Caco-2 (cell line): ENCODE measurements around the gene CFAP61. TPM values are rescaled to one million over a fixed set of nuclear protein-coding genes. Genes with fewer than 3 reads are reported as not detected.

Source experiments
- BruUV-seq: library from RNA; stranded (reverse); fragments of 400-500 nt; replicated peaks from 2 replicates; lab custom pipeline; 2021; lab: Mats Ljungman, UMichigan
- CTCF ChIA-PET: fragments of 300-600 bp; sonication (Branson Sonifier 250); formaldehyde crosslinking; loops from one replicate; lab custom pipeline; 2022; ENCODE audit warnings: antibody characterized with exemption; lab: Charles Lee
- POLR2A ChIA-PET: fragments of 300-600 bp; sonication (Branson Sonifier 250); formaldehyde crosslinking; loops from one replicate; lab custom pipeline; 2022; ENCODE audit warnings: antibody characterized with exemption; lab: Charles Lee
- DNase-seq, 2 experiments: peaks; one replicate each; pipeline versions ENCODE4 v3.0.0 to v3.0.0-alpha.2; 2020 to 2022
- H3K27me3 ChIP-seq: replicated peaks from 2 replicates; pipeline ENCODE4 v1.6.0; 2011; ENCODE audit warnings: low read length; ENCODE audit not compliant: control insufficient read depth, insufficient read depth
- H3K36me3 ChIP-seq: 2 replicates; pipeline ENCODE4 v1.5.1; 2011; ENCODE audit warnings: low read length; ENCODE audit not compliant: control insufficient read depth, insufficient read depth
- H3K4me1 ChIP-seq: fragments of 250-450 bp; sonication (Bioruptor Pico); 2 replicates; pipeline ENCODE4 v1.5.1; 2020; ENCODE audit warnings: mild to moderate bottlenecking
- H3K4me3 ChIP-seq: 2 replicates; pipeline ENCODE4 v1.5.1; 2011; ENCODE audit warnings: low read depth, mild to moderate bottlenecking, control low read depth, low read length
- H3K9me3 ChIP-seq: fragments of 250-450 bp; sonication (Bioruptor Pico); 2 replicates; pipeline ENCODE4 v1.5.1; 2020; ENCODE audit warnings: mild to moderate bottlenecking, moderate library complexity
- H3K27ac Mint-ChIP-seq: one replicate; pipeline ENCODE4 v1.8.0; 2022; ENCODE audit warnings: mixed read lengths; ENCODE audit not compliant: unreplicated experiment
- H3K27me3 Mint-ChIP-seq: one replicate; pipeline ENCODE4 v1.8.0; 2022; ENCODE audit warnings: mixed read lengths; ENCODE audit not compliant: insufficient read depth, unreplicated experiment
- H3K36me3 Mint-ChIP-seq: one replicate; pipeline ENCODE4 v1.8.0; 2022; ENCODE audit warnings: mild to moderate bottlenecking, mixed read lengths; ENCODE audit not compliant: insufficient read depth, unreplicated experiment
- H3K4me1 Mint-ChIP-seq: one replicate; pipeline ENCODE4 v1.8.0; 2022; ENCODE audit warnings: low read depth, mixed read lengths; ENCODE audit not compliant: unreplicated experiment
- H3K4me3 Mint-ChIP-seq: one replicate; pipeline ENCODE4 v1.8.0; 2022; ENCODE audit warnings: mild to moderate bottlenecking, moderate library complexity, mixed read lengths; ENCODE audit not compliant: unreplicated experiment
- H3K9me3 Mint-ChIP-seq: one replicate; pipeline ENCODE4 v1.8.0; 2022; ENCODE audit warnings: mixed read lengths; ENCODE audit not compliant: unreplicated experiment
- CTCF ChIP-seq, 2 experiments: fragments of 200-600 bp in 1 of 2; IDR thresholded peaks; 1 replicate in 1 of 2; 2 replicates in 1 of 2; pipeline versions ENCODE4 v1.5.1 to v1.8.0; 2011 to 2022; ENCODE audit warnings: antibody characterized with exemption in 1 of 2, control low read depth in 1 of 2, inconsistent platforms in 1 of 2, low read depth in 1 of 2, low read length in 1 of 2, mild to moderate bottlenecking in 1 of 2, moderate library complexity in 1 of 2; ENCODE audit not compliant: insufficient read depth in 1 of 2, severe bottlenecking in 1 of 2, unreplicated experiment in 1 of 2
- intact Hi-C: fragments of 100-400 bp; cut with micrococcal nuclease; formaldehyde crosslinking; loops from one replicate; pipeline ENCODE4 v1.10.0; 2022; ENCODE audit not compliant: unreplicated experiment
- total RNA-seq: library from RNA; stranded (reverse); gene quantifications from 2 replicates; pipeline ENCODE4 v1.2.3, GENCODE V29; 2022

Gene CFAP61
- total RNA-seq, 1 experiment from 2014 or later = not detected

GRCh38 chr20:20210943-20211273 is 158.6 kb downstream of the CFAP61 start:
- Histone ChIP-seq H3K4me1 (no peaks in the 10 kb centered on the region), H3K27me3 (no peaks in the 10 kb centered on the region), H3K4me3 (no peak overlapping the region), H3K9me3 (no peaks in the 10 kb centered on the region), H3K36me3 (no peaks in the 10 kb centered on the region)
- Mint-ChIP-seq H3K4me1 (no peaks in the 10 kb centered on the region), H3K9me3 (no peaks in the 10 kb centered on the region), H3K4me3 (no peak overlapping the region), H3K36me3 (no peaks in the 10 kb centered on the region), H3K27ac (no peak overlapping the region), H3K27me3 (no peaks in the 10 kb centered on the region)
- intact Hi-C loops = no loop called here
- DNase-seq = no peak
- no TSS peak for BruUV-seq
- no peak for TF ChIP-seq CTCF (IDR thresholded peaks at IDR 0.05; ENCODE audit: insufficient read depth in 1 of 2, low read depth in 1 of 2, low read length in 1 of 2, severe bottlenecking in 1 of 2, unreplicated experiment in 1 of 2)
- ChIA-PET POLR2A (no interaction called here), CTCF (interaction anchor here (0.7 kb wide), 1 partner anchor 27 kb away, joined by 3 read pairs; no protein-coding TSS in a partner anchor)

GRCh38 chr20:20211274-20211987 is 159.1 kb downstream of the CFAP61 start:
- Histone ChIP-seq H3K36me3 (no peaks in the 10 kb centered on the region), H3K27me3 (no peaks in the 10 kb centered on the region), H3K4me3 (no peak overlapping the region), H3K4me1 (no peaks in the 10 kb centered on the region), H3K9me3 (no peaks in the 10 kb centered on the region)
- Mint-ChIP-seq H3K4me1 (no peaks in the 10 kb centered on the region), H3K27me3 (no peaks in the 10 kb centered on the region), H3K27ac (no peak overlapping the region), H3K4me3 (no peak overlapping the region), H3K9me3 (no peaks in the 10 kb centered on the region), H3K36me3 (no peaks in the 10 kb centered on the region)
- no TSS peak for BruUV-seq
- POLR2A ChIA-PET = no interaction called here
- DNase-seq = no peak
- no peak for TF ChIP-seq CTCF (IDR thresholded peaks at IDR 0.05; ENCODE audit: insufficient read depth in 1 of 2, low read depth in 1 of 2, low read length in 1 of 2, severe bottlenecking in 1 of 2, unreplicated experiment in 1 of 2)
- CTCF ChIA-PET = interaction anchor here (0.7 kb wide), 1 partner anchor 26 kb away, joined by 3 read pairs; no protein-coding TSS in a partner anchor
- intact Hi-C loops = no loop called here

GRCh38 chr20:20211988-20212518 is 159.7 kb downstream of the CFAP61 start:
- Mint-ChIP-seq H3K4me3 (no peak overlapping the region), H3K4me1 (peaks cover 4% of the 10 kb centered on the region), H3K27me3 (no peaks in the 10 kb centered on the region), H3K36me3 (no peaks in the 10 kb centered on the region), H3K9me3 (no peaks in the 10 kb centered on the region), H3K27ac (no peak overlapping the region)
- Histone ChIP-seq H3K27me3 (no peaks in the 10 kb centered on the region), H3K4me3 (no peak overlapping the region), H3K4me1 (no peaks in the 10 kb centered on the region), H3K9me3 (no peaks in the 10 kb centered on the region), H3K36me3 (no peaks in the 10 kb centered on the region)
- no peak for TF ChIP-seq CTCF (IDR thresholded peaks at IDR 0.05; ENCODE audit: insufficient read depth in 1 of 2, low read depth in 1 of 2, low read length in 1 of 2, severe bottlenecking in 1 of 2, unreplicated experiment in 1 of 2)
- no TSS peak for BruUV-seq
- DNase-seq = no peak
- CTCF ChIA-PET = no interaction called here
- intact Hi-C loops = no loop called here
- POLR2A ChIA-PET = no interaction called here
